Astrocyte (in vitro differentiated cells and primary cell): ENCODE measurements around the gene RELN.

Source experiments
- EZH2 ChIP-seq: IDR thresholded peaks from 2 replicates; pipeline ENCODE4 v1.6.1; 2012; ENCODE audit warnings: mild to moderate bottlenecking, low read length, inconsistent platforms; ENCODE audit not compliant: insufficient read depth
- TF ChIP-seq, protein P1 (sequence below): IDR thresholded peaks from 2 replicates; pipeline ENCODE4 v1.5.1; 2011; ENCODE audit warnings: low read depth, mild to moderate bottlenecking, inconsistent platforms, low read length, moderate library complexity; ENCODE audit not compliant: insufficient read depth

DNA sequence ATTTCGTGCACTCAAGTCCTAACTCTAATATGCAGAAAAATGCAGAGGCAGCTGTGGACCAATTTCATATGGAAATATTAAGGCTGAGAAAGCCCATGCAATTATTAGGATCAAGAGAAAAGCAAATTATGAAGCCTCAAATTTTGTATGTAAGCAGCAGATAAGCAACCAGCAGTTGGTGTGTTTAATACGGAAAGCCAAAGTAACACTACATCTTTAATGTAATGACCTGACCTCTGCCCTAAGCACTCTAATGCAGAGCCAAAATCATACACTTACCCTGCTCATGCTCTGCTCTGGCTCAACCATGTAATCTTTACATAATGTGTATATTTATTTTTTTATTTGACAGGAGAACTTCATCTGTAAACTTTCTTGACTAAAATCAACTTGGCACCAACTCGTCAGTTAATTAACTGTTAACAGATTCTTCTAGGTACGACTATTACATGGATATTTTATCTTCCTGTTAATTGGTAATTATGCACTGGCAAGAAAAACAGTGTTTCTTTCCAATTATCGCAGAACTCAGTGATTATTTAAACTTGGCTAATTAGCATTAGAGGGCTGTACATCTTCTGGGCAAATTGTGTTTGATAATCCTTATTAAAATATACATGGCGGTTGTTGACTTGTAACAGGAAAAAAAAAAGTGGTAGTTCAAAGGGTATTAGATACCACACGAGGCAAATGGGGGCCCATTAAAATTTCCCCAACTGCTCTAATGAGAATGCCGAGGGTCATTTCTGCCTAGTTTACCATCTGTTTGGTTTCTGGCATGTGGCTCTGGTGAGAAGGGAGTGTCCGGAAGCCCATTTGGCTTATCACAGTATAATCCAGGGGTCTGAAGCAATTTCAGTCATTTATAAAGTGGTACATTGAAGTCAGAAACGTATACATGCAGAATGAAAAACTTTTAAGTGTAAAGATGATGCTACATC is 94.5 kb downstream of the RELN start:
- TF ChIP-seq, protein P1, sequence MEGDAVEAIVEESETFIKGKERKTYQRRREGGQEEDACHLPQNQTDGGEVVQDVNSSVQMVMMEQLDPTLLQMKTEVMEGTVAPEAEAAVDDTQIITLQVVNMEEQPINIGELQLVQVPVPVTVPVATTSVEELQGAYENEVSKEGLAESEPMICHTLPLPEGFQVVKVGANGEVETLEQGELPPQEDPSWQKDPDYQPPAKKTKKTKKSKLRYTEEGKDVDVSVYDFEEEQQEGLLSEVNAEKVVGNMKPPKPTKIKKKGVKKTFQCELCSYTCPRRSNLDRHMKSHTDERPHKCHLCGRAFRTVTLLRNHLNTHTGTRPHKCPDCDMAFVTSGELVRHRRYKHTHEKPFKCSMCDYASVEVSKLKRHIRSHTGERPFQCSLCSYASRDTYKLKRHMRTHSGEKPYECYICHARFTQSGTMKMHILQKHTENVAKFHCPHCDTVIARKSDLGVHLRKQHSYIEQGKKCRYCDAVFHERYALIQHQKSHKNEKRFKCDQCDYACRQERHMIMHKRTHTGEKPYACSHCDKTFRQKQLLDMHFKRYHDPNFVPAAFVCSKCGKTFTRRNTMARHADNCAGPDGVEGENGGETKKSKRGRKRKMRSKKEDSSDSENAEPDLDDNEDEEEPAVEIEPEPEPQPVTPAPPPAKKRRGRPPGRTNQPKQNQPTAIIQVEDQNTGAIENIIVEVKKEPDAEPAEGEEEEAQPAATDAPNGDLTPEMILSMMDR: no peak
- TF ChIP-seq EZH2: no peak
